Natural killer cell (primary cell): ENCODE results near the gene JARID2. TPM values are rescaled to one million over a fixed set of nuclear protein-coding genes. Genes with fewer than 3 reads are reported as not detected.

Experiments
- ATAC-seq, 3 donors: fragments of 150-1000 bp in 2 of 3; fragments of 200-7000 bp in 1 of 3; cut with Tn5 transposase; 1 replicate in 1 of 3; 2 replicates in 2 of 3; pipeline ENCODE4 v1.10.0; 2021; ENCODE audit warnings: mild to moderate bottlenecking in 2 of 3, moderate library complexity in 2 of 3
- DNase-seq, 2 donors: peaks; one replicate each; pipeline versions ENCODE4 v3.0.0 to v3.0.0-alpha.2; 2013 to 2021; ENCODE audit warnings: mixed read lengths in 1 of 2
- H3K27ac ChIP-seq: one replicate; pipeline ENCODE4 v1.5.1; 2013; ENCODE audit warnings: mild to moderate bottlenecking, low read length
- H3K27me3 ChIP-seq: one replicate; pipeline ENCODE4 v1.6.1; 2013; ENCODE audit warnings: low read length; ENCODE audit not compliant: control insufficient read depth, insufficient read depth
- H3K36me3 ChIP-seq: one replicate; pipeline ENCODE4 v1.6.1; 2013; ENCODE audit warnings: low read length; ENCODE audit not compliant: control insufficient read depth, insufficient read depth
- H3K4me1 ChIP-seq: one replicate; pipeline ENCODE4 v1.6.1; 2013; ENCODE audit warnings: low read length; ENCODE audit not compliant: control insufficient read depth, insufficient read depth
- H3K4me3 ChIP-seq: one replicate; pipeline ENCODE4 v1.5.1; 2013; ENCODE audit warnings: low read length
- H3K9me3 ChIP-seq: one replicate; pipeline ENCODE4 v1.6.1; 2013; ENCODE audit warnings: low read length; ENCODE audit not compliant: control insufficient read depth, insufficient read depth
- H3K27ac Mint-ChIP-seq, 2 donors: one replicate each; pipeline ENCODE4 v1.8.0; 2022; ENCODE audit warnings: mild to moderate bottlenecking in 2 of 2, mixed read lengths in 2 of 2, moderate library complexity in 1 of 2
- H3K27me3 Mint-ChIP-seq, 2 donors: one replicate each; pipeline ENCODE4 v1.8.0; 2022; ENCODE audit warnings: low read depth in 2 of 2, mixed read lengths in 2 of 2
- H3K36me3 Mint-ChIP-seq: one replicate; pipeline ENCODE4 v1.8.0; 2022; ENCODE audit warnings: mixed read lengths
- H3K4me1 Mint-ChIP-seq, 2 donors: one replicate each; pipeline ENCODE4 v1.8.0; 2022; ENCODE audit warnings: mixed read lengths in 2 of 2
- H3K4me3 Mint-ChIP-seq: one replicate; pipeline ENCODE4 v1.8.0; 2022; ENCODE audit warnings: mild to moderate bottlenecking, moderate library complexity, mixed read lengths
- H3K9me3 Mint-ChIP-seq, 2 donors: one replicate each; pipeline ENCODE4 v1.8.0; 2022; ENCODE audit warnings: mixed read lengths in 2 of 2
- CTCF ChIP-seq: fragments of 200-600 bp; IDR thresholded peaks from one replicate; pipeline ENCODE4 v1.8.0; 2022; ENCODE audit warnings: antibody characterized with exemption
- WGBS: methylation state at CpG from one replicate; pipeline ENCODE4 v1.1.7; 2013; ENCODE audit warnings: missing lambda C conversion rate; ENCODE audit not compliant: insufficient coverage; 5-methylcytosine and 5-hydroxymethylcytosine counted together
- intact Hi-C: fragments of 100-400 bp; cut with micrococcal nuclease; formaldehyde crosslinking; loops from one replicate; pipeline ENCODE4 v1.14.2; 2022
- total RNA-seq, 4 donors: library from RNA; stranded (reverse); fragments of 120-200 nt in 1 of 4; gene quantifications; one replicate each; pipeline versions ENCODE4 v1.2.3 to v1.2.4, GENCODE V29; 2013 to 2022

JARID2 gene
- total RNA-seq, 3 donors from 2014 or later (not counting 1 experiment from before 2014, with no cell fraction given) = 49.9 to 60.9 (median 60.5) TPM

- H3K27ac ChIP-seq = no peak overlapping the region
- no peaks in the 10 kb centered on the region for H3K9me3 Mint-ChIP-seq
- no peak overlapping the region for H3K4me3 Mint-ChIP-seq
- ATAC-seq = peak; percentile 49 to 72 (median 60)
- no peaks in the 10 kb centered on the region for H3K27me3 Mint-ChIP-seq
- peak; percentile 81 for TF ChIP-seq CTCF
- intact Hi-C loops = loop anchor here (2.0 to 10.0 kb wide), 2 partner anchors 195 to 1227 kb away; partner anchors contain the start of gene JARID2
- H3K9me3 ChIP-seq = no peaks in the 10 kb centered on the region
- peaks cover 85 to 87% of the 10 kb centered on the region in 2 donors for H3K4me1 Mint-ChIP-seq
- H3K27ac Mint-ChIP-seq = peak overlapping the region; percentile 68 to 88
- 76% methylated on average over 7 of the region's 7 CpGs for WGBS
- H3K36me3 ChIP-seq = no peaks in the 10 kb centered on the region
- H3K4me1 ChIP-seq = peaks cover 39% of the 10 kb centered on the region
- no peaks in the 10 kb centered on the region for H3K27me3 ChIP-seq
- no peak overlapping the region for H3K4me3 ChIP-seq
- peak in 1 of 2 donors; percentile 75 for DNase-seq
- H3K36me3 Mint-ChIP-seq = no peaks in the 10 kb centered on the region
These were observed 195.5 kb downstream of the JARID2 start for GRCh38 chr6:15441215-15441868.

DNA sequence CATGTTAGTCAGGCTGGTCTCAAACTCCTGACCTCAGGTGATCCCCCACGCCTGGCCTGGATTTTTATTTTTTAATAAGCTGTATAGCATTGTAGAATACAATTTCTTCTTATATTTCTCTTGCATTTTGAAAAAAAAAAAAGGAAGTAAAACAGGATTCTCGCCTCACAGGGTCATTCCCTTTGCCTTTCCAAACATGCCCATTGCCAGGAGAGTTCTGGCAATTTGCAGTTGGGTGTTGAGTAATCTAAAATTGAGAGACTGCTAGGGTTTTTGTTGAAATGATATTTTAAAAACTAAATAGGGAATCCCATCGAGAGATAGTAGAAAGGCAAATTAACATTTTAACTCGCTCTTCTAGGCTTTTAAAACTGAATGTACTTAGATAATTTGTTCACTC is 196.1 kb downstream of the JARID2 start:
- Mint-ChIP-seq H3K36me3 (no peaks in the 10 kb centered on the region), H3K4me1 (peaks cover 85% of the 10 kb centered on the region in 2 donors), H3K27ac (peak overlapping the region in 1 of 2 donors; percentile 43), H3K27me3 (no peaks in the 10 kb centered on the region), H3K4me3 (no peak overlapping the region), H3K9me3 (no peaks in the 10 kb centered on the region)
- no peak overlapping the region for H3K4me3 ChIP-seq
- no peaks in the 10 kb centered on the region for H3K36me3 ChIP-seq
- no peak for ATAC-seq
- TF ChIP-seq CTCF = no peak
- no peaks in the 10 kb centered on the region for H3K9me3 ChIP-seq
- intact Hi-C loops = loop anchor here (2.0 to 10.0 kb wide), 2 partner anchors 195 to 1227 kb away; partner anchors contain the start of gene JARID2
- H3K27ac ChIP-seq = no peak overlapping the region
- no peak for DNase-seq
- peaks cover 34% of the 10 kb centered on the region for H3K4me1 ChIP-seq
- 74% methylated on average over 3 of the region's 4 CpGs for WGBS
- H3K27me3 ChIP-seq = no peaks in the 10 kb centered on the region

DNA sequence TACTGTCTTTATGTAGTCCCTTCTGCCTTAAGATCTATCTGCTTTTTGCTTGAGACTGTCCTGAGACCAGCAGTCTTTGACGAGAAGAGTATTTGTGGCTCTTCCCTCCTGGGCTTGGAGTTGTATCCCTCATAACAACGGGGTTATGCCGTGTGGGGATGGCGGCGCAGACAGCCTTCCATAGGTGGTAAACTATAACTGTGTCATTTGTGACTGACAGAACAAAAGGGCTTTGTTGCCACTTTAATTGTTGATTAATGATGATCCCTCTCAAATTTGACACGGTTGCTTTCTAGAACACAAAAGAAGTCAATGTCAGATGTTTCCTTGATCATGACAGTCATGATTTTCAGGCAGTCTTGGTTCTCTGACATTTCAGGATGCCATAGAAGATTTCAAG is 196.6 kb downstream of the JARID2 start:
- no peak for TF ChIP-seq CTCF
- Histone ChIP-seq H3K4me1 (peaks cover 34% of the 10 kb centered on the region), H3K27ac (no peak overlapping the region), H3K4me3 (no peak overlapping the region), H3K36me3 (no peaks in the 10 kb centered on the region), H3K9me3 (no peaks in the 10 kb centered on the region), H3K27me3 (no peaks in the 10 kb centered on the region)
- ATAC-seq = no peak
- Mint-ChIP-seq H3K36me3 (no peaks in the 10 kb centered on the region), H3K9me3 (no peaks in the 10 kb centered on the region), H3K4me3 (no peak overlapping the region), H3K27me3 (no peaks in the 10 kb centered on the region), H3K4me1 (peaks cover 85% of the 10 kb centered on the region in 2 donors), H3K27ac (peak overlapping the region in 1 of 2 donors; percentile 43)
- DNase-seq = no peak
- 89% methylated on average over 6 of the region's 6 CpGs for WGBS
- intact Hi-C loops = loop anchor here (10.0 kb wide), 1 partner anchor 1228 kb away; no protein-coding TSS in a partner anchor
